Measurements from ENCODE around the gene RHOC. TPM values are rescaled to one million over a fixed set of nuclear protein-coding genes. Genes with fewer than 3 reads are reported as not detected.
A peak's percentile ranks its signal among the peaks of the same experiment; 100 is the strongest.

The RHOC gene
- 285 and 296 TPM in 2 replicates for total RNA-seq
- long read RNA-seq, transcript RHOC-208 (5 exons, 1,355 nt): major isoform, 75 of 174 reads
- long read RNA-seq, transcript RHOC-202 (6 exons, 1,418 nt): minor isoform, 68 of 174 reads
- long read RNA-seq, partial matches to known transcripts: 23 of 174 reads
- long read RNA-seq, other reads (novel, unspliced or antisense): 5 of 174 reads

DNA sequence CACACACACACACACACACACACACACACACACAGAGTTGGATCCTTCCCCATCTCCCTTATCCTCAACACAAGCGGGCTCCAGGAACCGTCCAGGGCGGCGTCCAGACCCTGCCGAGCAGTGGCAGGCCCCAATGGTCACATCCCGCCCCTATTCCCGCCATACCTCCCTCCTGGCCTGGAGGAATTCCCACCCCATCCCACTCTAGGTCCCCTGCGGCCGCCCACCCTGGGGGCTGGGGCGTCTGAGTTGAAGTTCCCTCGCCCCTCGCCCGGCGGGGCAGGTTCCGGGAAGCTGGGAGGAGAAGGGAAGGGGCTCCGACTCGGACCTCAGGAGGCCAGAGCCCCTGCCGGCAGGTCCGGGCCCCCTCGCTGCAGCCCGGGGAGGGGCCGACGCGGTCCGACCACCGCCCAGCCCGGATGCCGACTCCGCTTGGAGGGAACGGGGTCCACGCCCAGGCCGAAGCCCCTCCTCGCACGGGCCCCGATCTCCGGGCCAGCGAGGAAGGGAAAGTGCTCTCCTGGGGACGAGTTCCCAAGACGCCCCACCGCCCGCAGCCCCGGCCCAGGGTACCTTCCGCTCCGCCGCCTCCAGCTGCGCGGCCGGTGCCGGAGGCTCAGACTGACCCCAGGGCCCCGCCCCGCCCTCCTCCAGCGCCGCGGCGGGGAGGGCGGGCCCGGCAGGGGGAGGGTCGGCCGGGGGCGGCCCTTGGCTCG lies at the start of gene RHOC:
RHOC (minus strand) TSS at position 623 of the 716 bp plus-strand sequence. CDS start 3,328 bp downstream, outside the sequence.
- H3K4me1 Mint-ChIP-seq (ENCODE audit: unreplicated experiment): peaks cover 51% of the 10 kb centered on the region

DNA sequence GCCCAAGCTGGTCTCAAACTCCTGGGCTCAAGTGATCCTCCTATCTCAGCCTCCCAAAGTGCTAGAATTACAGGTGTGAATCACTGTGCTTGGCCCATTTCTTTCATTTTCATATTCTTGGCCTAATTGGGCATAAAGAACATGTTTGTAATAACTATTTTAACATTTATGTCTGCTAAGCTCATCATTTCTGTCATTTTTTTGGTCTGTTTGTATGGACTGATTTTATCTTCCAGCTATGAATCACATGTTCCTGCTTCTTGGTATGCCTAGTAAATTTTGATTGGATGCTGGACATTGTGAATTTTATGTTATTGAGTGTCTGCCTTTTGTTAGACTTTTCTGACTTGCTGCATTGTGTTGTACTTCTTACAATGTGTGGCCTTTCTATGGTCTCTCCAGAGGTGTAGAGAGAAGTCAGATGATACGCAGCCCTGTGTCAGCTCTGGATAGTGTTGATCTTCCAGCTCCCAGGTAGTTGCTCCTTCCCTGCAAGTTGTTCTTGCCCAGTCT lies 47.2 kb upstream of the RHOC start:
- TF ChIP-seq, protein P1, sequence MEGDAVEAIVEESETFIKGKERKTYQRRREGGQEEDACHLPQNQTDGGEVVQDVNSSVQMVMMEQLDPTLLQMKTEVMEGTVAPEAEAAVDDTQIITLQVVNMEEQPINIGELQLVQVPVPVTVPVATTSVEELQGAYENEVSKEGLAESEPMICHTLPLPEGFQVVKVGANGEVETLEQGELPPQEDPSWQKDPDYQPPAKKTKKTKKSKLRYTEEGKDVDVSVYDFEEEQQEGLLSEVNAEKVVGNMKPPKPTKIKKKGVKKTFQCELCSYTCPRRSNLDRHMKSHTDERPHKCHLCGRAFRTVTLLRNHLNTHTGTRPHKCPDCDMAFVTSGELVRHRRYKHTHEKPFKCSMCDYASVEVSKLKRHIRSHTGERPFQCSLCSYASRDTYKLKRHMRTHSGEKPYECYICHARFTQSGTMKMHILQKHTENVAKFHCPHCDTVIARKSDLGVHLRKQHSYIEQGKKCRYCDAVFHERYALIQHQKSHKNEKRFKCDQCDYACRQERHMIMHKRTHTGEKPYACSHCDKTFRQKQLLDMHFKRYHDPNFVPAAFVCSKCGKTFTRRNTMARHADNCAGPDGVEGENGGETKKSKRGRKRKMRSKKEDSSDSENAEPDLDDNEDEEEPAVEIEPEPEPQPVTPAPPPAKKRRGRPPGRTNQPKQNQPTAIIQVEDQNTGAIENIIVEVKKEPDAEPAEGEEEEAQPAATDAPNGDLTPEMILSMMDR (IDR thresholded peaks at IDR 0.05): no peak
- peaks cover 19% of the 10 kb centered on the region for H3K27me3 Mint-ChIP-seq (ENCODE audit: unreplicated experiment)
- no peak for DNase-seq (ENCODE audit: extremely low spot score, unreplicated experiment)
- no peaks in the 10 kb centered on the region for H3K4me1 Mint-ChIP-seq (ENCODE audit: unreplicated experiment)
- H3K4me3 Mint-ChIP-seq (ENCODE audit: unreplicated experiment): no peak overlapping the region
- H3K27ac Mint-ChIP-seq (ENCODE audit: unreplicated experiment): no peak overlapping the region
- H3K36me3 Mint-ChIP-seq (ENCODE audit: unreplicated experiment): no peaks in the 10 kb centered on the region
- H3K9me3 Mint-ChIP-seq (ENCODE audit: unreplicated experiment): no peaks in the 10 kb centered on the region

More for the DNA sequence above, at the start of gene RHOC:
- H3K36me3 Mint-ChIP-seq (ENCODE audit: unreplicated experiment): peaks cover 11% of the 10 kb centered on the region
- H3K9me3 Mint-ChIP-seq (ENCODE audit: unreplicated experiment): no peaks in the 10 kb centered on the region
- TF ChIP-seq, protein P1 (IDR thresholded peaks at IDR 0.05): no peak
- H3K4me3 Mint-ChIP-seq (ENCODE audit: unreplicated experiment): peak within 1 kb of the TSS; percentile 77
- no peaks in the 10 kb centered on the region for H3K27me3 Mint-ChIP-seq (ENCODE audit: unreplicated experiment)
- H3K27ac Mint-ChIP-seq (ENCODE audit: unreplicated experiment): peak within 1 kb of the TSS; percentile 95
- no peak for DNase-seq (ENCODE audit: extremely low spot score, unreplicated experiment)

DNA sequence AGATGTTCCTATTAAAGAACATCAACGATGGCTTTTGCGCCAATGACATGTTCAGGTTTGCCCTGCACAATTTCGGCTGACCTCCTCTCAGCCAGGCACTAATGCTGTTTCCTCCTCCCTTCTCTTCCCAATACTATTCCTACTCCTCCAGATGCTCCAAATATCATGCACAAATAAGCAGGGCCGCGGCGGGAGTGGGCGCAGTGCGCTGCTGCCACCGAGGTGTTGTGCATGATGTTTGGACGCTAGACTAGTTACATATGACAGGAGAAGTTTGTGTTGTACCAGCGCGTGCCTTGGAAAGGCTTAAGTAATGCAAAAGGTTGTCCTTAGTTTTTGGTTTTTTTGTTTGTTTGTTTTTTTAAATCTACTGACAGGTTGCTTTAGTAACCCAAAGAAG lies 41.5 kb upstream of the RHOC start:
- DNase-seq (ENCODE audit: extremely low spot score, unreplicated experiment): no peak
- Mint-ChIP-seq H3K4me3 (ENCODE audit: unreplicated experiment) (no peak overlapping the region), H3K4me1 (ENCODE audit: unreplicated experiment) (peaks cover 3% of the 10 kb centered on the region), H3K36me3 (ENCODE audit: unreplicated experiment) (no peaks in the 10 kb centered on the region), H3K27ac (ENCODE audit: unreplicated experiment) (no peak overlapping the region), H3K9me3 (ENCODE audit: unreplicated experiment) (no peaks in the 10 kb centered on the region), H3K27me3 (ENCODE audit: unreplicated experiment) (peaks cover 29% of the 10 kb centered on the region)
- TF ChIP-seq, protein P1 (IDR thresholded peaks at IDR 0.05): no peak

DNA sequence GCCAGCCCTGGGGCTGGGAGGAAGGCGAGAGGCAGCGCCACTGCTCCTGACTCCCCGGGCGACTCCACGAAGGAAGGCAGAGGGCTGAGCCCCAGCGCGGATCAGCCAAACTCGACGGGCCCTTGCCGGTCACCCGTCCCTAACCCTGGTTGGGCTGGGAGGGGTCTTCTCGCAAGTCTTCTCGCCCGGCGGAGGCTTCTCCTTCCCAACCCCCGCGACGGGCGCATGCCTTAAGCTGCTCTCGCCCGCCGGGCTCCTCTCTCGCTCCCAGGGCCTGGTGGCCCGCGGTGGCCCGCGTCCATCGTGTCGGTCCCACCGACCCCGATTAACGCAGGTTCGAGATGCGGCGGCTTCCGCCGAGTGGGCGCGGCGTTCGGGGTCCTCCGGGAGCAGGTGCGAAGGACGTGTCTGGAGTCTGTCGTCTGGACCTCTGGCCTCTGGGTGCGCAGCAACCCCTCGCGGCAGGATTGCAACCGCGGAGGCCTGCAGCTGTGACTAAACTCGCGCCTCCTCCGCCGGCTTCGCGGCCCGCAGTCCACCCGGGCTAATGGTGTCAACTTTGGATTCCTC lies 37.2 kb upstream of the RHOC start:
- DNase-seq (ENCODE audit: extremely low spot score, unreplicated experiment): no peak
- Mint-ChIP-seq H3K27me3 (ENCODE audit: unreplicated experiment) (peaks cover 18% of the 10 kb centered on the region), H3K4me1 (ENCODE audit: unreplicated experiment) (peaks cover 3% of the 10 kb centered on the region), H3K27ac (ENCODE audit: unreplicated experiment) (no peak overlapping the region), H3K36me3 (ENCODE audit: unreplicated experiment) (no peaks in the 10 kb centered on the region), H3K4me3 (ENCODE audit: unreplicated experiment) (peak overlapping the region; percentile 37), H3K9me3 (ENCODE audit: unreplicated experiment) (peaks cover 4% of the 10 kb centered on the region)
- TF ChIP-seq, protein P1 (IDR thresholded peaks at IDR 0.05): peak; percentile 37
